HG02981 (cell line): ENCODE results near the gene ACTR2.
A peak's percentile ranks its signal among the peaks of the same experiment; 100 is the strongest.
"Not testable (repeated sequence)": the region's sequence is repeated elsewhere in the genome, so short reads cannot be mapped to it uniquely, and the experiment has no call there.

Source experiments
- ATAC-seq: cut with Tn5 transposase; IDR thresholded peaks from one replicate; pipeline ENCODE4 v1.9.1; 2021; ENCODE audit warnings: mild to moderate bottlenecking, moderate library complexity; ENCODE audit not compliant: unreplicated experiment

Gene ACTR2

GRCh38 chr2:65228263-65228750 lies 676 bp downstream of the ACTR2 start:
- peak; percentile 24 for ATAC-seq

GRCh38 chr2:65231121-65231520 lies 3.5 kb downstream of the ACTR2 start:
- no peak for ATAC-seq

- no peak for ATAC-seq
Observed at GRCh38 chr2:65231892-65232477, 4.4 kb downstream of the ACTR2 start.

- ATAC-seq, result no peak
Observed at GRCh38 chr2:65232636-65233035, 5.0 kb downstream of the ACTR2 start.

GRCh38 chr2:65240657-65241056 lies 13.0 kb downstream of the ACTR2 start:
- no peak for ATAC-seq

GRCh38 chr2:65244452-65244851 lies 16.8 kb downstream of the ACTR2 start:
- ATAC-seq, result not testable (repeated sequence)

- no peak for ATAC-seq
Observed at GRCh38 chr2:65252640-65253039, 25.0 kb downstream of the ACTR2 start.

- ATAC-seq, result no peak
Observed at GRCh38 chr2:65255356-65255755, 27.7 kb downstream of the ACTR2 start.

- no peak for ATAC-seq
Observed at GRCh38 chr2:65256054-65256453, 28.4 kb downstream of the ACTR2 start.

- ATAC-seq, result not testable (repeated sequence)
Observed at GRCh38 chr2:65257866-65258265, 30.2 kb downstream of the ACTR2 start.

GRCh38 chr2:65261676-65262075 lies 34.0 kb downstream of the ACTR2 start:
- no peak for ATAC-seq

GRCh38 chr2:65263262-65263661 lies 35.6 kb downstream of the ACTR2 start:
- ATAC-seq, result no peak

GRCh38 chr2:65263986-65264385 lies 36.4 kb downstream of the ACTR2 start:
- ATAC-seq, result no peak

GRCh38 chr2:65264821-65265670 lies 37.4 kb downstream of the ACTR2 start:
- no peak for ATAC-seq

GRCh38 chr2:65265671-65266045 lies 38.0 kb downstream of the ACTR2 start:
- no peak for ATAC-seq

GRCh38 chr2:65267008-65267407 lies 39.4 kb downstream of the ACTR2 start:
- no peak for ATAC-seq

GRCh38 chr2:65268957-65269356 lies 41.3 kb downstream of the ACTR2 start:
- ATAC-seq, result no peak

GRCh38 chr2:65273344-65273743 lies 45.7 kb downstream of the ACTR2 start:
- no peak for ATAC-seq

GRCh38 chr2:65275141-65275915 lies 47.7 kb downstream of the ACTR2 start:
- no peak for ATAC-seq

- ATAC-seq, result no peak
Observed at GRCh38 chr2:65276609-65277008, 49.0 kb downstream of the ACTR2 start.

GRCh38 chr2:65277118-65277517 lies 49.5 kb downstream of the ACTR2 start:
- no peak for ATAC-seq
